A673 (cell line): ENCODE results near the gene IGFBP4. TPM values are rescaled to one million over a fixed set of nuclear protein-coding genes. Genes with fewer than 3 reads are reported as not detected.

Experiments
- BruUV-seq: library from RNA; stranded (reverse); fragments of 400-500 nt; replicated peaks from 2 replicates; lab custom pipeline; 2021; lab: Mats Ljungman, UMichigan
- CTCF ChIA-PET: fragments of 300-600 bp; sonication (Branson Sonifier 250); formaldehyde crosslinking; loops from one replicate; lab custom pipeline; 2022; ENCODE audit warnings: antibody characterized with exemption; lab: Charles Lee
- POLR2A ChIA-PET: fragments of 300-600 bp; sonication (Branson Sonifier 250); formaldehyde crosslinking; loops from one replicate; lab custom pipeline; 2022; ENCODE audit warnings: antibody characterized with exemption; ENCODE audit not compliant: low non-redundant PET; lab: Charles Lee
- DNase-seq: peaks from one replicate; pipeline ENCODE4 v3.0.0-alpha.2; 2015; ENCODE audit warnings: low spot score
- H3K27ac ChIP-seq: fragments of 200-600 bp; sonication (generic); 2 replicates; pipeline ENCODE4 v1.5.1; 2016; ENCODE audit warnings: mixed run types, low read depth, mild to moderate bottlenecking, mixed read lengths, antibody characterized with exemption, low read length; ENCODE audit not compliant: poor library complexity, severe bottlenecking
- H3K27me3 ChIP-seq: fragments of 200-600 bp; sonication (generic); replicated peaks from 2 replicates; pipeline ENCODE4 v1.6.1; 2017; ENCODE audit warnings: mixed run types, low read depth, mild to moderate bottlenecking, mixed read lengths, antibody characterized with exemption, low read length; ENCODE audit not compliant: insufficient read depth, poor library complexity
- H3K36me3 ChIP-seq: fragments of 200-600 bp; sonication (generic); 2 replicates; pipeline ENCODE4 v1.6.1; 2016; ENCODE audit warnings: mixed run types, mild to moderate bottlenecking, mixed read lengths, antibody characterized with exemption, low read length; ENCODE audit not compliant: insufficient read depth, poor library complexity, severe bottlenecking
- H3K4me1 ChIP-seq: fragments of 200-600 bp; sonication (generic); 2 replicates; pipeline ENCODE4 v1.6.1; 2017; ENCODE audit warnings: mixed run types, mild to moderate bottlenecking, mixed read lengths, antibody characterized with exemption, low read length; ENCODE audit not compliant: insufficient read depth, poor library complexity, severe bottlenecking
- H3K4me3 ChIP-seq: fragments of 200-600 bp; sonication (generic); 2 replicates; pipeline ENCODE4 v1.5.1; 2016; ENCODE audit warnings: low read depth, mixed run types, mild to moderate bottlenecking, mixed read lengths, low read length; ENCODE audit not compliant: poor library complexity, severe bottlenecking
- H3K9me3 ChIP-seq: fragments of 200-600 bp; sonication (generic); 2 replicates; pipeline ENCODE4 v1.6.1; 2016; ENCODE audit warnings: mixed run types, low read depth, mild to moderate bottlenecking, mixed read lengths, antibody characterized with exemption, low read length; ENCODE audit not compliant: poor library complexity, severe bottlenecking
- EZH2 ChIP-seq: fragments of 200-600 bp; sonication (generic); IDR thresholded peaks from 2 replicates; pipeline ENCODE4 v1.6.1; 2017; ENCODE audit warnings: borderline replicate concordance, low read depth, mild to moderate bottlenecking, mixed read lengths, antibody characterized with exemption, low read length; ENCODE audit not compliant: poor library complexity, severe bottlenecking
- intact Hi-C: fragments of 100-400 bp; cut with micrococcal nuclease; formaldehyde crosslinking; loops from one replicate; pipeline ENCODE4 v1.10.0; 2022; ENCODE audit not compliant: unreplicated experiment
- total RNA-seq: library from RNA; stranded (reverse); gene quantifications from 2 replicates; pipeline ENCODE4 v1.2.3, GENCODE V29; 2021
- TF ChIP-seq, protein P1 (sequence below): fragments of 300-800, 200-600 bp; sonication (generic); conservative IDR thresholded peaks from 2 replicates; pipeline ENCODE4 v1.5.1; 2017; ENCODE audit warnings: low read depth, mild to moderate bottlenecking, antibody characterized with exemption, low read length, moderate library complexity, mixed read lengths

The IGFBP4 gene
- total RNA-seq, 1 experiment from 2014 or later = 4.8 TPM

GRCh38 chr17:40457369-40457768 is 14.1 kb downstream of the IGFBP4 start:
- H3K4me3 ChIP-seq = no peak overlapping the region
- BruUV-seq = no TSS peak
- no peak for TF ChIP-seq EZH2
- TF ChIP-seq, protein P1, sequence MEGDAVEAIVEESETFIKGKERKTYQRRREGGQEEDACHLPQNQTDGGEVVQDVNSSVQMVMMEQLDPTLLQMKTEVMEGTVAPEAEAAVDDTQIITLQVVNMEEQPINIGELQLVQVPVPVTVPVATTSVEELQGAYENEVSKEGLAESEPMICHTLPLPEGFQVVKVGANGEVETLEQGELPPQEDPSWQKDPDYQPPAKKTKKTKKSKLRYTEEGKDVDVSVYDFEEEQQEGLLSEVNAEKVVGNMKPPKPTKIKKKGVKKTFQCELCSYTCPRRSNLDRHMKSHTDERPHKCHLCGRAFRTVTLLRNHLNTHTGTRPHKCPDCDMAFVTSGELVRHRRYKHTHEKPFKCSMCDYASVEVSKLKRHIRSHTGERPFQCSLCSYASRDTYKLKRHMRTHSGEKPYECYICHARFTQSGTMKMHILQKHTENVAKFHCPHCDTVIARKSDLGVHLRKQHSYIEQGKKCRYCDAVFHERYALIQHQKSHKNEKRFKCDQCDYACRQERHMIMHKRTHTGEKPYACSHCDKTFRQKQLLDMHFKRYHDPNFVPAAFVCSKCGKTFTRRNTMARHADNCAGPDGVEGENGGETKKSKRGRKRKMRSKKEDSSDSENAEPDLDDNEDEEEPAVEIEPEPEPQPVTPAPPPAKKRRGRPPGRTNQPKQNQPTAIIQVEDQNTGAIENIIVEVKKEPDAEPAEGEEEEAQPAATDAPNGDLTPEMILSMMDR = no peak
- ChIA-PET CTCF (no interaction called here), POLR2A (no interaction called here)
- no peak for DNase-seq
- no peak overlapping the region for H3K27ac ChIP-seq
- no peaks in the 10 kb centered on the region for H3K27me3 ChIP-seq
- H3K4me1 ChIP-seq = peaks cover 5% of the 10 kb centered on the region
- no peaks in the 10 kb centered on the region for H3K9me3 ChIP-seq
- H3K36me3 ChIP-seq = no peaks in the 10 kb centered on the region
- intact Hi-C loops = no loop called here

DNA sequence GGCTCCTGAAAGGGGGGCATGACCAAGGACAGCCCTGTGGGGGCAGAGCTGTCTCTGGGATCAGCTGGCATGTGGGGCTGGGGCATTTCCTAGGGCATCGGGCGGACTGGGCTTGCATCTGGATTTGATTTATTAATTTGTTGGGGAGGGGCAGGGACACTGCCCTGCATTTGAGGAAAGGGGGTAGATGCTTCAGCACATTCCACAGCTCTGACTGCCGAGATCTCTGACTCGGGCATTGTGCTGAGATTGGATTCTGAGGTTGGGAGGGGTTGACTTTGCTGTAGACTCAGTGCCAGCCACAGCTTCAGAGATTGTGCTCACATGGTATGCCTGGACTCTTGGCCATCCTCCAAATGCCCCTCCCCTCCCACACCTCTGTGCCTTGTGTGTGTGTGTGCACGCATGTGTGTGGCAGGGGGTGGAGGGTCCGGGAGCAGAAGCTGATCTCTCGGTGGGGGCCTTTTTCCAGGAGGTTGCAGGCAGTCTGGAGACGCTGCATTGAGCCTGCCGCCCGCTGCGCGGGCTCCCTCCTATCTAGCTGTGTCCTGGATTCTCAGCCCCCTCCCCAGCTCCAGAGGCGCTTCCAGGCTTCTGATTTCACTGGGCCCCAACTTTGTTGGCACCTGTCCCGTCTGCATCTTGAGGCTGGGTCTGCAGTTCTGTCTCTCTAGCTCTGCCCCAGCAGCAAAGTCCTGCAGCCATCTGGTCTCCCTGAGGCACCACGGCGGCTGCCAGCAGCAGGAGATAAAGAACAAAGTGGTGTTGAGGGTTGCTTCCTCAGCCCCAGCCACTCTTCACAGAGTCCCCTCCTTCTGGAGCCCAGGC is 14.9 kb downstream of the IGFBP4 start:
- H3K27ac ChIP-seq = no peak overlapping the region
- peaks cover 5% of the 10 kb centered on the region for H3K4me1 ChIP-seq
- TF ChIP-seq, protein P1 = no peak
- TF ChIP-seq EZH2 = no peak
- no peak overlapping the region for H3K4me3 ChIP-seq
- no peaks in the 10 kb centered on the region for H3K27me3 ChIP-seq
- intact Hi-C loops = no loop called here
- POLR2A ChIA-PET = no interaction called here
- no peak for DNase-seq
- H3K9me3 ChIP-seq = no peaks in the 10 kb centered on the region
- CTCF ChIA-PET = no interaction called here
- H3K36me3 ChIP-seq = no peaks in the 10 kb centered on the region
- no TSS peak for BruUV-seq

- H3K27ac ChIP-seq = no peak overlapping the region
- CTCF ChIA-PET = no interaction called here
- POLR2A ChIA-PET = no interaction called here
Observed at GRCh38 chr17:40458851-40459482, 15.7 kb downstream of the IGFBP4 start.

More at GRCh38 chr17:40458851-40459482, 15.7 kb downstream of the IGFBP4 start:
- H3K9me3 ChIP-seq = no peaks in the 10 kb centered on the region
- peaks cover 5% of the 10 kb centered on the region for H3K4me1 ChIP-seq
- intact Hi-C loops = no loop called here
- no peak for DNase-seq
- H3K4me3 ChIP-seq = no peak overlapping the region
- TF ChIP-seq, protein P1 = no peak
- TF ChIP-seq EZH2 = no peak
- H3K36me3 ChIP-seq = no peaks in the 10 kb centered on the region
- H3K27me3 ChIP-seq = no peaks in the 10 kb centered on the region
- no TSS peak for BruUV-seq
